ENCODE data around the gene CPT1C.
A peak's percentile ranks its signal among the peaks of the same experiment; 100 is the strongest.

CPT1C gene

DNA sequence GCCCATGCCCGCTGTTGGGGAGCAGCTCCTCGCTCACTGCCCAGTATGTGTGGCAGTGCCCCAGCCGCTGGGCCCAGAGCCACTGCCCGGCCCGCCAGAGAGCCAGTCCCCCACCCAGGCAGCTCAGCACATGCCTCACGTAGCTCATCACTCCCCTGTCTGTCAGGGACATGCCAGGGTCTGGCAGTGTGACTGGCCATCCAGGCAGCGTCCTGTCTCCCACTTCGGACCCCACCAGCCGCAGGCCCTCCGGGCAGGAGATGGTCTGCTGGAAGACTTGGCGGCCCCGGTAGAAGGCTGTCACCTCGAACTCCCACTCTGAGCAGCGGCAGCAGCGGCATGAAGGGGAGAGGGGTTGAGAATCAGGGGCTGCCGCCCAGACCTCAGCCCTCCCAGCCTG, 28.9 kb upstream of the CPT1C start:
- DNase-seq: no peak

DNA sequence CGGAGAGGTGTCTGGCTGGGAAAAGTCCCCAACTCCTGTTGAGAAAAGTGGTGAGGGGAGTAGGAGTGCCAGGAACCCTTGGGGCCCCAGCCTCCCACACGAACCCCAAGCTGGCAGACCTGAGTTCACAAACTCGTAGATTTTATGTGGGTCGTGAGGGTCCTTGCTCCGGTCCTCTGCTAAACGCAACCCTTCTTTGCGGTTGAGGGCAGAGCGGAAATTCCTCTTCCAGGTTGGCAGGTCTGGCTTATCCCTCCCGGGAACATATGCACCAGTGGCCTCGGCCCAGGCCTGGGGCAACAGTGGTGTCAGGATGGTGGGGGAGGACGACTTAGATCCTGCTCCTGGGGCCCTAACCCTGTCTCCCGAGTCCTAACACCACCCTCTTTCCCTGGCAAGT, 27.7 kb upstream of the CPT1C start:
- no peak for DNase-seq

DNA sequence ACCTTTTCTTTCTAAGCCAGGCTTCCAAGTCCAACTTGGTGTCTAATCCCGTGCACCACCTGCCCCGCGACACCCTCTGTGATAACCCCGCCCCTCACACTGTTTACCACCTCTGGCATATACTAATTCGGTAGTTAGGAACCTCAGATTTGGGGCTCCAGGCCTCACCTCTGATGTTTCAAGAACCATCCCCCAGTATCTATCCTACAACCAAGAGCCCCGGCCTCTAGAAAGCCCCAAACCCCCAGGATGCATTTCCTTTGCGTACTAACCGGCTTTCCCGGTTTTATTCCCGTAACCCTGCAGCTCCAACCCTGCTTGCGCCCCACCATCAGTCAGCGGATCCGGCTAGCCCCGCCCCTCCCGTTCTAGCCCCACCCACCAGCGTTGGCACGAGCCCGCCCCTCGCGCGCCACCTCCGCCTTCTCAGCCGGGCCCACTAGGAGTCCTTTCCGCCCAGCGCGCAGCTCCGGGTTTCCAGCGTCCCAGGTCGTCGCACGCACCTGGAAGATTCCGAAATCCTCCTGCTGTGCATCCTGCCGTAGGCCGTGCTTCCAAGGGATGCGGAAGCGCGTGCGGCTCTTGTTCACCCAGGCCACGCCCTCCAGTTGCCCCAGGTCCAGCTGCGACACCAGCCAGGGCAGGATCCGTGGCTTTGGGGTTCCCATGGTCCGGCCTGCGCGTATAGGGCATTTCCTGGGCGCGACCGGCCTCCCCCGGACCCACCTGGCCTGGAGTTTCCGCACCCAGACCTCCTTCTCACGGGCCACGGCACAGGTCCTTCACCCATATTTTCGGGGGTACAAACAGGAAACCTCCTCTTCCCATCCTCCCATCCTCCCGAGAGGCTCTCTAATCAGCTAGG, 26.5 kb upstream of the CPT1C start:
- peak; percentile 63 for DNase-seq

DNA sequence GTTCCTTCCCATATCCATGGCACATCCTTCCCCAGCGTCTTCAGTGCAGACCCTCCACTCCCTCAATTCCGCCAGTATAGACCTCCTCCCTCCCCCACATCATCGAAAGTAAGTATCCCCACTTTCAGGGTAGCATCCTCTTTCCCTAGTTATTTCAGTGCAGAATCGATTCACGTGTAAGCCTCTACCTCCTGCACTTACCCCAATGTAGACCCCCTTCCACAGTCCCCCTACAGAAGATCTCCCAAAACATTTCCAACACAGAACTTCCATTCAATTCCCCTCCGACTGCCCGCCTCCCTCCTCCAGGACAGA, 25.9 kb upstream of the CPT1C start:
- DNase-seq: no peak

DNA sequence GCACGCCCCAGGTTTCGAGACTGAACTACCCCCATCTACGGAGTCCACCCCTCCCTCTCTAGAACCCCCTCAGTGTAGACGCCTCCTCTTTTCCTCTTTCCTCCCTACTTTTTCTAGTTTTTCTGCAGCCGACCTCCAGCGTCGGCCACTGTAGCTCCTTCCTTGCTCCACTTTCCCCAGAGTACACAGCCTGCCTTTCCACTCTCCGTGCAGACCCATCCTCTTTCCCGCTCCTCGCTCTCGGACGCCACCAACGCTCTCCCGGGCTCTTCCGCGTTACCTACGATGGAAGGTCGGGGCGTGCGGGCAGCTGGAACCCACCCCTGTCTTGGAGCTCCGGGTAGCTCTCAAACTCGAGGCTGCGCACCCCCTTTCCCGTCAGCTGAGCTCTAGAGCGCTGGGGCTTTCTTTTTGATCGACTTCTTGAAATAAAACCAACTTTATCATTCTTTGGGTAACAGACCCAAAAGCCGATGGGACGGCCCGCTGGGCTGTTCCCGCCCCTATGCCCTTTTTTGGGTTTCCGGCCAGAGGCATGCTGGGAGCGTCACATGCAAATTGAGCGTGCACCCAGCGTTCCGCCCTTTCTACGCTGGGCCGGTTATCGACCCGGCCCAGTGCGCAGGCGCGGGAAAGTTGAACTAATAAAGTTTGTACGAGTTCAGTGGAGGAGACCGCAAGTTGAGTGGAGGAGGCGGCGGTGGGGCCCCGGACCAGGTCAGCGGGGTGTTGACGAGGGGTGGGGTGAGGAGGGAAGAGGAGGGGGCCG, 25.4 kb upstream of the CPT1C start, which contains the start of the genes BCL2L12 and IRF3:
Gene BCL2L12 (plus strand): TSS at position 583 of the 769 bp plus-strand sequence. CDS start 760 bp downstream, outside the sequence.
Gene IRF3 (minus strand): TSS at position 507 of the 769 bp plus-strand sequence. CDS start 1,019 bp downstream, outside the sequence.
- DNase-seq: peak; percentile 88

DNA sequence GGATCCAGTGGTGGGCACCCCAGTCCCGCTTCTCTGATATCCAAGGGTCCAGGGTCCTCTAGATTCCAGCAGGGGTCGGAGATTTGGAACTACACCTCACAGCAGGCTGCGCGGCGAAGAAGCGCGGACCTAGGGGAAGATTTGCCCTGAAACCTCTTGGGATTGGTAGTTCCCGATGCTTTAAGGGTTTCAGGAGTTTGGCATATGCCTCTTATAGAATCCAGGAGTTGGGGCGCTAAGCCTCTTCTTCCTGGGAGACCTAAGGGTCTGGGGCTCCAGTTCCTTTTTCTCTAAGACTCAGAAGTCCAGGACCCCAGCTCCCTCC, 24.8 kb upstream of the CPT1C start:
- DNase-seq: no peak

DNA sequence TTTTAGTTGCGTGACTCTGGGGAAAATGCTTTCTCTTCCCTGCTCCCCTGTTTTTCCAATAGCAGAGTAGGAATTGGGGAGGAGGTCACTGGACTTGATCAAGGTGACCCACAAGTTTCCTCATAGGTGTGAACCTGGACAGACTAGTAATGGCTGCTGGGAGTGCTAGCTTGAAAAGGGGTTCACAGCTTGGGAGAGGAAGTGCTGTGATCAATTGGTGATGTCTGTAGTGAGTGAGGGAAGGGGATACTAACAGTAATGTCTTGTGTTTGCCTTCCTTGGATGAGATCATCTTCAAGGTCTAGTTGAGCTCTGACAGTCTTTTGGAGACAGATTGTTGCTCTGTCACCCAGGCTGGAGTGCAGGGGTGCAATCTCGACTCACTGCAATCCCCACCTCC, 23.4 kb upstream of the CPT1C start:
- DNase-seq: no peak

DNA sequence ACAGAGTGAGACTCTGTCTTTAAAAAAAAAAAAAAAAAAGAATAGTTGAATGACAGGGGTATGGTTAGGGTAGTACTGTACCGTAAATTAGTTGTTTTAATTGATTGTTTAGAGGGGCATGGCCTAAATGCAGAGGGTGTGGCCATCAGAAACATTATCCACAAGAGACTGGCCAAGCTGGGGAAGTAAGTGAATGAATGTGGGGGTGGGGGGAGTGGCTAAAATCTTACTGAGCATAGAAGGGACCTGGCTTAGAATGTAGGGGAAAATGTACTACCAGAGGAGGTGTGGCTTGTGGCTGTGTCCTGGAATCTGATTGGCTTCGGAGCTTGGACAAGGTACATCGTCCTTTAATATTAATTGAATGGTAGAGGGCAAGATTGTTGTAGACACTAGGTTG, 21.4 kb upstream of the CPT1C start:
- no peak for DNase-seq

DNA sequence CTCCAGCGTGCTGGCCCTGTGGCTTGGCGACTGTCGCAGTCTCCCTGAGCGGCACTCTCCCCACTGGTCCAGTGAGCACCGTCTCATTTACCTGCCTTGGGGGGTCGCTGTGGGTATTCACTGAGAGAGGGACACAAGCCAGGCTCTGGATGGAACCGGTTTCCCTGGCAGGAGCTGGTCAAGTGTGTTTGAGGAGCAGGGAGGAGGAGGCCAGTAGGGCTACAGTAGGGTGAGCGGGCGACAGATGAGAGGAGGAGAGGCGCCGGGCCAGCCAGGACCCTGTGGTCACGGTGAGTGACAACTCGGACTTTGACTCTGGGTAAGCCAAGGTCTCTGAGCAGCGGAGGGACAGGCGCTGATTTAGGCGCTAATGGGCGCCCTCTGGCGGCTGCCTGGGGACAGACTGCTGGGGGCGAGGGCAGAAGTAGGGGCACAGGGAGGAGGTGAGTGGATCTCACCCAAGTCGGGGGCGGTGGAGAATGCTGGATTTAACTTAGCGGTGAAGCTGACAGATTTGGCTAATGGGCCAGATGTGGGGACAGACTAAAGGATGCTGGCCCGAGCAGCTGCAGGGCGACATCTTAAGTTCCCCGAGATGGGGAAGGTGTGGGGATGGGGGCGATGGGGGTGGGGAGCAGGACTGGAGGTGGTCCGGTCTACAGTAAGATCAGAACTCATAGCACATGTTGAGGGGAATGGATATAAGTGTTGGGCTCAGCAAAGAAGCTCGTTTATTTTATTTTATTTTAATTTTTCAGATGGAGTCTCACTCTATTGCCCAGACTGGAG, 18.6 kb upstream of the CPT1C start:
- DNase-seq: peak; percentile 27

DNA sequence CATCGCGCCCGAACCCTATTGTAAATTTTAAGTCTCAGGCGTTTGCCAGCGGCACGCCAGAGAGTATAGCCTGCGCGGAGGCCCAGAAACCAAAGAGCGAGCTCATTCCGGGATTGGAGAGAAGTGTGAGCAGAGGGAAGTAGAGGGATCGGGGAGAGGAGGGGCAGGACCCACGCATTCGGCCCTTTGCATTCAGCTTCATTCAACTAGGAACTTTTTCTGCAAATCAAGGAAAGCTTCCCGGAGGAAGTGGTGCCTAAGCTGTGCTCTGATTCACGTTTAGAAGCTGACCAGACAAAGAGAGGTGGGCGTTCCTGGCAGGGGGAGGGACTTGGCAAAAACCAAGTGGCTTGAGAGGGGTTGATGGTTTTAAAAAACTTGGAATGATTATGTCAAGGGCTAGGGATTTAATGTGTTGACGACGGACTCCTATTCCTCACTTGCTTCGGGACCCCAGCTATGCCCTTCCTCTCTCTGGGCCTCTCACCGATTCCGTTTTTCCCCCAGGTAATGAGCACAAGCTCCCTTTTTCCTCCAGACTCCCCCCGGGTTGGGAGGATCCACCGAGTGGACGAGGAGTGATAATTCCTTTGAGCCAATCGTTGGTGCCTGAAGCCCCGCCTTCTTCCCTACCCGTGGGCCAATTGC, 14.7 kb upstream of the CPT1C start:
- DNase-seq: peak; percentile 88

DNA sequence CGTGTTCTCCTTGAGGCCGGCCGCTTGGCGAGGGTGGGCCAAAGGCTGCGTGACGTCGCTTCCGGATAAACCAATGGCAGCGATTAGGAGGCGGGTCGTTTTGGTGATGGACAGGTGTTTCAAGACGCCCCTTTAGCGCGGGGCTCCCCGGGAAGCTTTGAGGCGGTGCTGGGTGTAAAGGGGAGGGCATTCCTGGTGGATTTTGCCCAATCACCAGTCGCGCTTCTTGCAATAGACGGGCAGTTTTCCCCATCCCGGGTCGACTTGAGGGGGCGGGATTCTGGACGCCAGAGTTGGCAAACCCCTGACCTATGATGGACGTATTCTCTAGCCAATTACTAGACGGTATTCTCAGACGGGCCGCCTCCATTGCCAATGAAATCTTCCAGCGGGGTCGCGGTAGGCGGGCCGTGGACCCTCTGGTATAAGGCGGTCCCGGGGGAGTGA, 14.1 kb upstream of the CPT1C start:
- peak; percentile 100 for DNase-seq

DNA sequence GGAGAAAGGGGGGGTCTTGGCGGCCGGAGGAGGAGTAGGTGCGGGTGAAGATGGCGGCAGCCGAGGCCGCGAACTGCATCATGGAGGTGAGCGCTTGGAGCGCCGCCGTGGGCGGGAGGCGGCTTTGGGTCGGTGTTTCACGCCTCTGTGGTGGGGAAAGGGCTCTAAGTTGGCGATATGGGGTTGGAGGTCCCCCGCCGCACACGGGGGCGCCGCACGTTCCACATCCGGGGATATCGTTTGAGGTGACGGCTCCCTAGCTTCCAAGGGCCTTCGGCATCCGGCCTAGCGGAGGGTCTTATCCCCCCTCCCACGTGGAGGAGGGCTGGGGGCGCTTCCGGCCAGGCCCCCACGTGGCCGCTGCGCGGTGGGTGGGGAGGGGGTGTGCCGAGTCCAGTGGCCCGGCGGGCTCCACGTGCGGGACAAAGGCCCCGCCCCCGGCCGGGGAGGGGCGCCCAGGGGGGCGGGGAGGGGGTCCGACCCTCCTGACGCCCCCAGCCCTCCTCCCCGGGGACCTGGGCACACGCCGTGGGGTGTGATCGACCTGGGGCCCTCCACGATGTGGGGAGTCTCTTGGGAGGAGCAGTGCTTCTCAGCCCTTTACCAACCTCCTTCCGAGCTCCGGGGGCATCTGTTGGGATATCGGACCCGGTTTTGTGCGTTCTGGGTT, 13.6 kb upstream of the CPT1C start, which contains the start of gene PRMT1:
Gene PRMT1 (plus strand): TSS at position 41 of the 670 bp plus-strand sequence. CDS start 10 bp downstream, at position 51.
- no peak for DNase-seq

DNA sequence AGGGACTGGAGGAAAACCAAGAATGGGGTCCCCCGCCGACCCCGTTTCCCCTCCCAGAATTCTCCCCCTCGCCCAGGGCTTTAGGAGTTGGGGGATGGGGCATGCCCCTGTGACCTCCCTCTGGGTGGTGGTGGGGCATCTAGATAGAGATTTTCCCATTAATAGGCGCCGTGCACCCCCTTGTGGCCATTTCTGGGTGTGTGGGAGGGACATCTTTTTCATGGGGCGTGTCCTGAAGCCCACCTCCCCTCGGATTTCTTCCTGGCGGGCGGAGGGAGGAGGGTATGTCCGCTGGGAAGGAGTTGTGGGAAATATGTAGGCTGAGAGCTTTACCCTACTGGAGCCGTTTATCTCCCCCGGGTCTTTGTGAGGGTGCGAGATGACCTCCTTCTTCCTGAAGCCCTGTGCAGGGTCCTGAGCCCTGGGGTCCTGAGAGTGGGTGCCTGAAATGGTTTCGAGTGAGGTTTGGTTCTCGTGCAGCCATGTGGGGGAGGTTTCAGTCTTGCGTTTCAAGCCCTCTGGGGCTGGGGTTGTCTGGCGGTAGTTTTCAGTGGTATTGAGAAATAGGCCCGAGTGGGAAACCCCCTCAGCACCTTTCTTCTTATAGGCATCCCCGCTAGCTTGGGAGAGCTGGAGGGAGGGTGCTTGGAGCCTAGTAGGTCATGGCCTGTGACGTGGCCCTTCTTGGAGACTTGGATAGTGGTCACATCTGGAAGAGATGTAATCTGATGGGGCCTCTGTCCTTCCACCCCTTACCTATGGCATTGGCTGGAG, 12.8 kb upstream of the CPT1C start:
- peak; percentile 26 for DNase-seq

DNA sequence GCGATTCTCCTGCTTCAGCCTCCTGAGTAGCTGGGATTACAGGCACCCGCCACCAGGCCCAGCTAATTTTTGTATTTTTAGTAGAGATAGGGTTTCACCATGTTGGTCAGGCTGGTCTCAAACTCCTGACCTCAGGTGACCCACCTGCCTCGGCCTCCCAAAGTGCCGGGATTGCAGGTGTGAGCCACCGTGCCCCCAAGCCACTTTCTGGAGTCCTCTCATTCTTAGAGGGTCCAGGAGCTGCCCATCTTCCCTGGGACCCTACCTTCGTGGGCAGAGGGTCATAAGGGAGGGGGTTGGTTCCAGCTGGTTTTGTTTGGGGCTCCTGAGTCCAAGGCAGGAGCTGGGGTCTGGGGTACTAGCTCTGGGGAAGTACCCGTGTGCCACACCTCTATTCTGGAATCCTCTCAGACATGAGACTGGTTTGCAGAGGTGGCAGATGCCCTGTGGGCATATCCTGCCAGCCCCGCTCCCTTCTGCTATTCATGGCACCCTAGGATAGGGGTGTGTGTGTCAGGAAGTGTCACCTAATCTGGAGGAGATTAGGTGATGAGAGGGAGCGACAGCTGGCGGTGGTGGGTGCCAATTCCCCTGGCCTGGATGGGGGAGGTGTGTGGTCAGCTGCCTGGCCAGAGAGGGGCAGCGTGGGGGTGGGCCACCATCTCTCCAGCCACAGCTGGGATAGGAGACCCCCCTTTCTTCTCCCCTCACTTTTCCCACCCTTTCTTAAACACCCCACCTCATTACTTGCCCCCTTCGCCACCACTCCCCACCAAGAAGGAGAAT, 11.7 kb upstream of the CPT1C start:
- no peak for DNase-seq

DNA sequence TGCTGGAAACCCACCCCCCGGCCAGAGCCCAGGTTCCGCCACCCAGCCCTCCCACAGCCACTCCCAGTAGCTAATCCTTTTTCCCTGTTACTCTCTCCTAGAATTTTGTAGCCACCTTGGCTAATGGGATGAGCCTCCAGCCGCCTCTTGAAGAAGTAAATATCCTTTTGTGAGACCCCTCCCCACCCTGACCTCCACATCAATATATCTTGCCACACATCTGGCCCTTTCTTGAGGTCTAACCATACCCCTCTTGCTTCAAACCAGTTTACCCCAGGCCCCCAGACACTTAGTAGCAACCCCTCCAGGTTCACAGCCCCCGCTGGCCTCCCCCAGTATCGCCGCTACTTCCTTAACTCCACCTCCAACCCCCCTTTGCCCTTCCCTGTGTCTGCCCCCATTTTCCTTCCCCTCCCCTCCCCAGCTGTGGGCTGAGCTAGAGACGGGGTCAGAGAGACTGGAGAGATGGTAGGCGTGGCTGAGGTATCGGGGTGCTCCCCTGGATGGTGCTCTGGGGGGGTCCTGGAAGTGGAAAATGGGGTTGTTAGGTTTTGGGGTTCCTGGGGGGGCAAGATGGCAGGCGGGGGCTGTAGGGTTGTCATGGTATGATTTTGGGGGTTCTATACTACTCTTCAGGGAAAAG, 11.0 kb upstream of the CPT1C start:
- DNase-seq: no peak

DNA sequence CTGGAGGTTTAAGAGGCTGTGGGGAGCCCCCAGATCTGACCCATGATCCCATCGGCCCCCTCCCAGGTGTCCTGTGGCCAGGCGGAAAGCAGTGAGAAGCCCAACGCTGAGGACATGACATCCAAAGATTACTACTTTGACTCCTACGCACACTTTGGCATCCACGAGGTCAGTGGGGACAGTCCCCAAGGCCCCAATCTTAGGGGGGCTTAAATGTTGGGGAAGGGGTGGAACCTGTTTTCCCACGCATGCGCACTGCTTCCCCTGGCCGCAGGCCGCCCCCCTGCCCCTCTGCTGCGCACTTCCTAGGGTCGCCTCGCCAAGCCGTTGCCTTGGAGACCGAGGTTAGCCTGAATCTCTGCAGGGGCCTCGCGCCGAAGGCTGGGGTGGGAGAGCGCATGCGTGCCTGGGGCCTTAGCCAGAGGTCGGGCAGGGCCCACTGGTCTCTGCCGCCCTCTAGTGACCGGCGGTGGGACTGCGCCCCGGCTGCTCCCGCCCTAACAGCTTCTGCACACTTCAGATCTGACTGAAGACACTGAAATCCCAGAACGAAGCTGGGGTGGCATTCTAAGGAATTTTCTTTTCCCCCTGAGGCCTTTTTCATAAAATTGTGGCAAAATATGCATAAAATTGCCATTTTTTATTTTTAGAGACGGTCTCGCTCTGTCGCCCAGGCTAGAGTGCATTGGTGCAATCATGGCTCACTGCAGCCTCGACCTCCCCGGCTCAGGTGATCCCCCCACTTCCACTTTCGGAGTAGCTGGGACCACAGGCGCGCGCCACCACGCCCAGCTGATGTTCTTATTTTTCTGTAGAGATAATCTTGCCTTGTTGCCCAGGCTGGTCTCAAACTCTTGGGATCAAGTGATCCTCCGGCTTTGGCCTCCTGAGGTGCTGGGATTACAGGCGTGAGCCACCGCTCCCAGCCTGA, 10.2 kb upstream of the CPT1C start:
- DNase-seq: peak; percentile 65

DNA sequence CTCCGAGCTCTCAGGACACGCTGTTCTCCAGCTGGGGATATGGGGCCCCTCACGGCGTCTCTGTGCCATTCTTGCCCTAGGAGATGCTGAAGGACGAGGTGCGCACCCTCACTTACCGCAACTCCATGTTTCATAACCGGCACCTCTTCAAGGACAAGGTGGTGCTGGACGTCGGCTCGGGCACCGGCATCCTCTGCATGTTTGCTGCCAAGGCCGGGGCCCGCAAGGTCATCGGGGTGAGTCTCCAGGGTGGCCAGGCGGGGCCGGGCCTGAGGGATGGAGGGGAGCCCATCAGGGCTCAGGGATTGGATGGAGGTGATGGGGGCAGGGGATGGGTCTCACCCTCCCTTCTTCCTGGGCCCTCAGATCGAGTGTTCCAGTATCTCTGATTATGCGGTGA, 9.1 kb upstream of the CPT1C start:
- DNase-seq: no peak

DNA sequence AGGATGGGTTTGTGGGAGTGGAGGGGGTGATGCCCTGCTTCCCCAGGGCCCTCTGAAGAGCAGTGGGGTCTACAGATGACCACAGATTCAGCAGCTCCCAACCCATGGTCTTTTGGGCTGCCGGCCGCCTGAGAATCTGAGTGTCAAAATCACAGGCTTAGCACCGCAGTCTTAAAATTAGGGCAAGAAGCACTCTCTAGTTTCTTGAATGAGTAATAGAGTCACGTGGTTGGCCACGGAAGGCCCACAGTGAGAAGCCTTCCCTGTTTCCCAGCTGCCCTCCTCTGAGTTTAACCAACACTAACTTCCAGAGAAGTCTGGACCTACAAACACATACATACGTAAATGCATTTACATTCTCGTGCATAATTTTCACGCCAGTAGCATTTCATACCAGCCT, 8.6 kb upstream of the CPT1C start:
- DNase-seq: no peak

DNA sequence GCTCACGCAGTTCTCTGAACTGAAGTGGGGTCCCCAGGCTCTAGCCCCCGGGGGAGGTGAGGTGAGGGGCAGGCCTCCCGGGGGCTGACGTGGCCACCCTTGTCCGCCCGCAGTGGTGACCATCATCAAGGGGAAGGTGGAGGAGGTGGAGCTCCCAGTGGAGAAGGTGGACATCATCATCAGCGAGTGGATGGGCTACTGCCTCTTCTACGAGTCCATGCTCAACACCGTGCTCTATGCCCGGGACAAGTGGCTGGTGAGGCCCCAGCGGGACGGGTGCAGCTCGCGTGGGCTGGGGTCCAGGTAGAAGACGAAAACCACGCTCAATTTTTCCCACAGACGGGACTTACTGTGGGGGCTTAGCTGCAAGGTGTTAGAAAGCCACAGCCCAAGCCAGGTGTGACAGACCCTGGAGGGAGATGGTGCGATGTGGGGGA, 7.1 kb upstream of the CPT1C start:
- no peak for DNase-seq
